Measurements from ENCODE around the gene MICALL1.

- no peak for TF ChIP-seq GATA2 (IDR thresholded peaks at IDR 0.05; ENCODE audit: low read depth, low read length)
- TF ChIP-seq GATA3 (IDR thresholded peaks at IDR 0.05; ENCODE audit: low read depth, low read length) = no peak
Observed at GRCh38 chr22:37880668-37881440, 25.2 kb upstream of the MICALL1 start.

Measured in SH-SY5Y (cell line).